GM23338 (cell line): ENCODE measurements around the gene IL1R1. TPM values are rescaled to one million over a fixed set of nuclear protein-coding genes. Genes with fewer than 3 reads are reported as not detected.

Experiments
- ATAC-seq: fragments of 200-7000 bp; cut with Tn5 transposase; 3 replicates; pipeline ENCODE4 v1.9.1; 2020
- DNase-seq: peaks from one replicate; pipeline ENCODE4 v3.0.0-alpha.2; 2015; ENCODE audit warnings: low spot score
- H2AFZ ChIP-seq: fragments of 200-600 bp; sonication (generic); 2 replicates; pipeline ENCODE4 v1.8.0; 2016; ENCODE audit warnings: antibody characterized with exemption, mild to moderate bottlenecking, moderate library complexity
- H3F3A ChIP-seq: fragments of 200-600 bp; sonication (generic); replicated peaks from 2 replicates; pipeline ENCODE4 v1.8.0; 2017; ENCODE audit warnings: antibody characterized with exemption, mixed run types, low read depth
- H3K27ac ChIP-seq: fragments of 200-600 bp; sonication (generic); 2 replicates; pipeline ENCODE4 v1.6.1; 2016; ENCODE audit warnings: low read depth
- H3K27me3 ChIP-seq: fragments of 200-600 bp; sonication (generic); 2 replicates; pipeline ENCODE4 v1.8.0; 2016; ENCODE audit warnings: mild to moderate bottlenecking, mixed run types, moderate library complexity; ENCODE audit not compliant: insufficient read depth
- H3K36me3 ChIP-seq: fragments of 200-600 bp; sonication (generic); 2 replicates; pipeline ENCODE4 v1.8.0; 2016; ENCODE audit warnings: mild to moderate bottlenecking; ENCODE audit not compliant: insufficient read depth
- H3K4me1 ChIP-seq: fragments of 200-600 bp; sonication (generic); 2 replicates; pipeline ENCODE4 v1.8.0; 2016; ENCODE audit warnings: mild to moderate bottlenecking, moderate library complexity; ENCODE audit not compliant: insufficient read depth
- H3K4me2 ChIP-seq: fragments of 200-600 bp; sonication (generic); 2 replicates; pipeline ENCODE4 v1.7.1; 2017; ENCODE audit warnings: mixed run types
- H3K4me3 ChIP-seq: fragments of 200-600 bp; sonication (generic); 2 replicates; pipeline ENCODE4 v1.6.1; 2016; ENCODE audit warnings: mixed run types
- H3K79me2 ChIP-seq: fragments of 200-600 bp; sonication (generic); replicated peaks from 2 replicates; pipeline ENCODE4 v1.8.0; 2017; ENCODE audit warnings: mild to moderate bottlenecking; ENCODE audit not compliant: insufficient read depth
- H3K9me2 ChIP-seq: fragments of 200-600 bp; sonication (generic); 2 replicates; pipeline ENCODE4 v1.8.0; 2017; ENCODE audit not compliant: insufficient read depth
- H4K20me1 ChIP-seq: fragments of 200-600 bp; sonication (generic); replicated peaks from 2 replicates; pipeline ENCODE4 v1.8.0; 2017; ENCODE audit warnings: mild to moderate bottlenecking; ENCODE audit not compliant: insufficient read depth
- H3K27ac Mint-ChIP-seq: 2 replicates; pipeline ENCODE4 v1.8.0; 2020; ENCODE audit warnings: inconsistent platforms, mild to moderate bottlenecking, moderate library complexity, mixed read lengths
- H3K27me3 Mint-ChIP-seq: 3 replicates; pipeline ENCODE4 v1.8.0; 2022; ENCODE audit warnings: low read depth, mild to moderate bottlenecking, moderate library complexity, mixed read lengths, inconsistent platforms; ENCODE audit not compliant: insufficient read depth, poor library complexity
- H3K36me3 Mint-ChIP-seq: 3 replicates; pipeline ENCODE4 v1.8.0; 2021; ENCODE audit warnings: low read depth, mild to moderate bottlenecking, inconsistent platforms, moderate library complexity, mixed read lengths
- H3K4me1 Mint-ChIP-seq: 3 replicates; pipeline ENCODE4 v1.8.0; 2020; ENCODE audit warnings: mild to moderate bottlenecking, inconsistent platforms, mixed read lengths
- H3K4me3 Mint-ChIP-seq: 3 replicates; pipeline ENCODE4 v1.8.0; 2021; ENCODE audit warnings: moderate library complexity, mild to moderate bottlenecking, inconsistent platforms, mixed read lengths
- H3K9me3 Mint-ChIP-seq: 3 replicates; pipeline ENCODE4 v1.8.0; 2020; ENCODE audit warnings: moderate library complexity, mild to moderate bottlenecking, inconsistent platforms, mixed read lengths
- CREB1 ChIP-seq: fragments of 250-450 bp; sonication (Bioruptor Pico); IDR thresholded peaks from 2 replicates; pipeline ENCODE4 v1.5.0; 2020; ENCODE audit warnings: low read depth, mild to moderate bottlenecking, moderate library complexity
- ETS1 ChIP-seq: IDR thresholded peaks from 2 replicates; pipeline ENCODE4 v1.6.1; 2016; ENCODE audit warnings: antibody characterized with exemption
- EZH2 ChIP-seq: fragments of 200-600 bp; sonication (generic); IDR thresholded peaks from one replicate; pipeline ENCODE4 v1.8.0; 2017; ENCODE audit warnings: antibody characterized with exemption, mild to moderate bottlenecking, low read depth; ENCODE audit not compliant: unreplicated experiment
- EZH2phosphoT487 ChIP-seq: fragments of 200-600 bp; sonication (generic); IDR thresholded peaks from one replicate; pipeline ENCODE4 v1.8.1; 2018; ENCODE audit warnings: antibody characterized with exemption; ENCODE audit not compliant: unreplicated experiment
- JUNB ChIP-seq: IDR thresholded peaks from one replicate; pipeline ENCODE4 v1.6.1; 2016; ENCODE audit warnings: antibody characterized with exemption; ENCODE audit not compliant: unreplicated experiment
- NANOG ChIP-seq: IDR thresholded peaks from 2 replicates; pipeline ENCODE4 v1.6.1; 2016; ENCODE audit warnings: antibody characterized with exemption, borderline replicate concordance
- POLR2AphosphoS5 ChIP-seq: IDR thresholded peaks from 2 replicates; pipeline ENCODE4 v1.6.1; 2016; ENCODE audit warnings: antibody characterized with exemption, low read depth
- REST ChIP-seq: IDR thresholded peaks from one replicate; pipeline ENCODE4 v1.6.1; 2018; ENCODE audit warnings: antibody characterized with exemption; ENCODE audit not compliant: unreplicated experiment
- STAT1 ChIP-seq: IDR thresholded peaks from one replicate; pipeline ENCODE4 v1.6.1; 2016; ENCODE audit warnings: antibody characterized with exemption; ENCODE audit not compliant: unreplicated experiment
- ZNF114 ChIP-seq: fragments of 250-450 bp; sonication (Bioruptor Pico); IDR thresholded peaks from 2 replicates; pipeline ENCODE4 v1.5.0; 2020; ENCODE audit warnings: mild to moderate bottlenecking, moderate library complexity
- ZNF331 ChIP-seq: fragments of 250-450 bp; sonication (Bioruptor Pico); IDR thresholded peaks from 2 replicates; pipeline ENCODE4 v1.5.0; 2020; ENCODE audit warnings: low read depth, mild to moderate bottlenecking, moderate library complexity
- ZNF462 ChIP-seq: fragments of 250-450 bp; sonication (Bioruptor Pico); IDR thresholded peaks from 2 replicates; pipeline ENCODE4 v1.5.0; 2020; ENCODE audit warnings: mild to moderate bottlenecking, moderate library complexity
- polyA plus RNA-seq: library from polyadenylated mRNA; unstranded; fragments of >200 nt; fragmentation: Nextera tagmentation; extraction: Ambion mirVana; gene quantifications from 2 replicates; pipeline ENCODE4 v1.2.1, GENCODE V29; 2016
- total RNA-seq: library from RNA; depleted of rRNA; stranded (reverse); fragments of >200 nt; shearing (Covaris generic); gene quantifications from 2 replicates; pipeline ENCODE4 v1.2.3, GENCODE V29; 2014
- TF ChIP-seq, protein P1 (sequence below), 2 experiments: fragments of 200-600 bp in 1 of 2; sonication (generic) in 1 of 2; conservative IDR thresholded peaks; 2 replicates each; pipeline versions ENCODE4 v1.5.1 to v1.6.1; 2016 to 2017; ENCODE audit warnings: antibody characterized with exemption in 2 of 2, low read depth in 2 of 2, mild to moderate bottlenecking in 2 of 2, moderate library complexity in 1 of 2

IL1R1 gene
- total and polyA plus RNA-seq, 2 experiments from 2014 or later: 0.17 TPM; not detected in 1

DNA sequence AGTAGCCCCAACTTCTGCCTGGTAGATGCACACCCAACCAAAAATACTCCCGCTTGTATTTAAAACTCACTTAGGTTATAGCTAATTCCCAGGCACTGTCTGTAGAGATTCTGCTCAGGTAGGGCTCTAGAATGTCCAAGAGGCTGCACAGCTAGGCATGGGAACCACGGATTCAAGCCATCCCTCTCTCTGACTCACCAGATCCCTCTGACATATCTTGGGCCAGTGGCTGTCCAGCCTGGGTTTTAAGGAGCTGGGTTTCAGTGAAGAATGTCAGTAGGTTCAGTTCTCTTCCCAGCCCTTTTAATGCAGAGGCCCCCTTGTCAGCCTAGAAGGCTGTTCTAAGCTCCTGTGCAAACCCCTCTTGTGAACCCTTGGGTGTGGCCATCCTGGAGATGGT, 15.9 kb upstream of the IL1R1 start:
- ATAC-seq (no peak), DNase-seq (no peak)
- Mint-ChIP-seq H3K4me3 (no peak overlapping the region), H3K36me3 (no peaks in the 10 kb centered on the region), H3K9me3 (no peaks in the 10 kb centered on the region), H3K27ac (no peak overlapping the region), H3K27me3 (peaks cover 5% of the 10 kb centered on the region), H3K4me1 (no peaks in the 10 kb centered on the region)
- Histone ChIP-seq H3F3A (no peaks in the 10 kb centered on the region), H3K4me2 (no peak overlapping the region), H3K9me2 (no peaks in the 10 kb centered on the region; the same call in 1 of the 2 replicates), H2AFZ (no peak overlapping the region), H3K36me3 (no peaks in the 10 kb centered on the region), H3K27ac (no peak overlapping the region), H3K27me3 (no peaks in the 10 kb centered on the region), H4K20me1 (no peaks in the 10 kb centered on the region), H3K4me1 (no peaks in the 10 kb centered on the region), H3K4me3 (no peak overlapping the region), H3K79me2 (no peaks in the 10 kb centered on the region)
- TF ChIP-seq ZNF462 (CRISPR knock-in tag): no peak
- no peak for TF ChIP-seq ZNF114 (CRISPR knock-in tag)
- no peak for TF ChIP-seq CREB1
- no peak for TF ChIP-seq JUNB
- no peak for TF ChIP-seq POLR2AphosphoS5
- no peak for TF ChIP-seq REST
- TF ChIP-seq EZH2: no peak
- TF ChIP-seq, protein P1, sequence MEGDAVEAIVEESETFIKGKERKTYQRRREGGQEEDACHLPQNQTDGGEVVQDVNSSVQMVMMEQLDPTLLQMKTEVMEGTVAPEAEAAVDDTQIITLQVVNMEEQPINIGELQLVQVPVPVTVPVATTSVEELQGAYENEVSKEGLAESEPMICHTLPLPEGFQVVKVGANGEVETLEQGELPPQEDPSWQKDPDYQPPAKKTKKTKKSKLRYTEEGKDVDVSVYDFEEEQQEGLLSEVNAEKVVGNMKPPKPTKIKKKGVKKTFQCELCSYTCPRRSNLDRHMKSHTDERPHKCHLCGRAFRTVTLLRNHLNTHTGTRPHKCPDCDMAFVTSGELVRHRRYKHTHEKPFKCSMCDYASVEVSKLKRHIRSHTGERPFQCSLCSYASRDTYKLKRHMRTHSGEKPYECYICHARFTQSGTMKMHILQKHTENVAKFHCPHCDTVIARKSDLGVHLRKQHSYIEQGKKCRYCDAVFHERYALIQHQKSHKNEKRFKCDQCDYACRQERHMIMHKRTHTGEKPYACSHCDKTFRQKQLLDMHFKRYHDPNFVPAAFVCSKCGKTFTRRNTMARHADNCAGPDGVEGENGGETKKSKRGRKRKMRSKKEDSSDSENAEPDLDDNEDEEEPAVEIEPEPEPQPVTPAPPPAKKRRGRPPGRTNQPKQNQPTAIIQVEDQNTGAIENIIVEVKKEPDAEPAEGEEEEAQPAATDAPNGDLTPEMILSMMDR (conservative IDR thresholded peaks at IDR 0.05; ENCODE audit: low read depth in 2 of 2): no peak
- TF ChIP-seq ETS1: no peak
- TF ChIP-seq ZNF331 (CRISPR knock-in tag): no peak
- no peak for TF ChIP-seq STAT1
- no peak for TF ChIP-seq EZH2phosphoT487
- TF ChIP-seq NANOG: no peak
